Mesodermal cell (in vitro differentiated cells): ENCODE results near the gene MAPK13.

ENCODE experiments used
- H3K27ac ChIP-seq: 2 replicates; pipeline ENCODE4 v1.7.0; 2013; ENCODE audit warnings: mild to moderate bottlenecking, low read depth, low read length, moderate library complexity; ENCODE audit not compliant: severe bottlenecking
- H3K36me3 ChIP-seq: 2 replicates; pipeline ENCODE4 v1.7.1; 2013; ENCODE audit warnings: mild to moderate bottlenecking, low read length, moderate library complexity; ENCODE audit not compliant: control insufficient read depth, insufficient read depth
- H3K4me1 ChIP-seq: one replicate; pipeline ENCODE4 v1.7.1; 2013; ENCODE audit warnings: mild to moderate bottlenecking, low read length; ENCODE audit not compliant: insufficient read depth, control insufficient read depth, poor library complexity, severe bottlenecking
- H3K4me3 ChIP-seq: 2 replicates; pipeline ENCODE4 v1.7.0; 2013; ENCODE audit warnings: low read length, control low read depth, mild to moderate bottlenecking; ENCODE audit not compliant: insufficient read depth, poor library complexity, severe bottlenecking; ENCODE audit errors: extremely low read depth
- H3K9me3 ChIP-seq: 2 replicates; pipeline ENCODE4 v1.7.1; 2013; ENCODE audit warnings: mild to moderate bottlenecking, low read length, moderate library complexity; ENCODE audit not compliant: control insufficient read depth
- WGBS, 2 experiments: methylation state at CpG; one replicate each; pipeline ENCODE4 v1.1.5; 2013; ENCODE audit warnings: missing lambda C conversion rate in 2 of 2; ENCODE audit not compliant: insufficient coverage in 2 of 2; 5-methylcytosine and 5-hydroxymethylcytosine counted together

Gene MAPK13

GRCh38 chr6:36136034-36136433, 5.7 kb downstream of the MAPK13 start:
- no peaks in the 10 kb centered on the region for H3K9me3 ChIP-seq
- H3K4me3 ChIP-seq = no peak overlapping the region
- no peak overlapping the region for H3K27ac ChIP-seq
- H3K4me1 ChIP-seq = peaks cover 28% of the 10 kb centered on the region
- no peaks in the 10 kb centered on the region for H3K36me3 ChIP-seq
- 94 to 100% methylated on average over 1 to 2 of the region's 2 CpGs for WGBS, 2 experiments

- 94 to 98% methylated on average over 12 of the region's 12 CpGs for WGBS, 2 experiments
- Histone ChIP-seq H3K4me1 (peaks cover 23% of the 10 kb centered on the region), H3K36me3 (no peaks in the 10 kb centered on the region)
Measured at GRCh38 chr6:36136551-36136950, 6.2 kb downstream of the MAPK13 start.

GRCh38 chr6:36138667-36139066, 8.4 kb downstream of the MAPK13 start:
- Histone ChIP-seq H3K9me3 (no peaks in the 10 kb centered on the region), H3K4me1 (peaks cover 7% of the 10 kb centered on the region), H3K36me3 (no peaks in the 10 kb centered on the region), H3K27ac (no peak overlapping the region), H3K4me3 (no peak overlapping the region)
- WGBS, 2 experiments = 91 to 92% methylated on average over 12 to 15 of the region's 15 CpGs

More at GRCh38 chr6:36136551-36136950, 6.2 kb downstream of the MAPK13 start:
- no peaks in the 10 kb centered on the region for H3K9me3 ChIP-seq
- H3K27ac ChIP-seq = no peak overlapping the region
- H3K4me3 ChIP-seq = no peak overlapping the region

GRCh38 chr6:36139431-36139830, 9.1 kb downstream of the MAPK13 start:
- no peaks in the 10 kb centered on the region for H3K36me3 ChIP-seq
- H3K27ac ChIP-seq = no peak overlapping the region
- H3K9me3 ChIP-seq = no peaks in the 10 kb centered on the region
- 46 to 49% methylated on average over 6 of the region's 7 CpGs for WGBS, 2 experiments
- H3K4me3 ChIP-seq = no peak overlapping the region
- H3K4me1 ChIP-seq = peaks cover 7% of the 10 kb centered on the region

GRCh38 chr6:36139991-36140710, 9.8 kb downstream of the MAPK13 start:
- Histone ChIP-seq H3K4me1 (peaks cover 7% of the 10 kb centered on the region), H3K4me3 (no peak overlapping the region), H3K9me3 (no peaks in the 10 kb centered on the region), H3K36me3 (no peaks in the 10 kb centered on the region), H3K27ac (no peak overlapping the region)
- WGBS, 2 experiments = 82% methylated on average over 8 of the region's 8 CpGs

GRCh38 chr6:36141091-36141490, 10.8 kb downstream of the MAPK13 start:
- no peak overlapping the region for H3K4me3 ChIP-seq
- H3K9me3 ChIP-seq = no peaks in the 10 kb centered on the region
- no peaks in the 10 kb centered on the region for H3K36me3 ChIP-seq
- WGBS, 2 experiments = 89% methylated on average over 4 of the region's 4 CpGs; no CpG with 5 or more reads in 1 of the 2 experiments
- peaks cover 7% of the 10 kb centered on the region for H3K4me1 ChIP-seq
- no peak overlapping the region for H3K27ac ChIP-seq

GRCh38 chr6:36141961-36142360, 11.6 kb downstream of the MAPK13 start:
- Histone ChIP-seq H3K4me3 (no peak overlapping the region), H3K9me3 (no peaks in the 10 kb centered on the region), H3K4me1 (peaks cover 7% of the 10 kb centered on the region), H3K27ac (no peak overlapping the region), H3K36me3 (no peaks in the 10 kb centered on the region)
- 92 to 98% methylated on average over 4 of the region's 4 CpGs for WGBS, 2 experiments

GRCh38 chr6:36142971-36143838, 12.9 kb downstream of the MAPK13 start:
- Histone ChIP-seq H3K4me1 (peaks cover 7% of the 10 kb centered on the region), H3K36me3 (no peaks in the 10 kb centered on the region), H3K9me3 (no peaks in the 10 kb centered on the region), H3K4me3 (no peak overlapping the region), H3K27ac (no peak overlapping the region)
- WGBS, 2 experiments = 84 to 92% methylated on average over 10 to 11 of the region's 13 CpGs

GRCh38 chr6:36145495-36145894, 15.2 kb downstream of the MAPK13 start:
- H3K9me3 ChIP-seq = no peaks in the 10 kb centered on the region
- H3K4me3 ChIP-seq = no peak overlapping the region
- WGBS, 2 experiments = 88 to 96% methylated on average over 3 to 4 of the region's 4 CpGs
- H3K36me3 ChIP-seq = no peaks in the 10 kb centered on the region
- H3K27ac ChIP-seq = no peak overlapping the region
- peaks cover under 1% of the 10 kb centered on the region for H3K4me1 ChIP-seq

GRCh38 chr6:36147294-36147693, 17.0 kb downstream of the MAPK13 start:
- WGBS, 2 experiments = 86 to 94% methylated on average over 3 of the region's 3 CpGs
- Histone ChIP-seq H3K4me3 (no peak overlapping the region), H3K4me1 (no peaks in the 10 kb centered on the region), H3K9me3 (no peaks in the 10 kb centered on the region), H3K27ac (no peak overlapping the region), H3K36me3 (no peaks in the 10 kb centered on the region)

- H3K36me3 ChIP-seq = no peaks in the 10 kb centered on the region
- H3K4me3 ChIP-seq = no peak overlapping the region
- no peak overlapping the region for H3K27ac ChIP-seq
- H3K4me1 ChIP-seq = no peaks in the 10 kb centered on the region
- H3K9me3 ChIP-seq = no peaks in the 10 kb centered on the region
Measured at GRCh38 chr6:36149476-36149875, 19.2 kb downstream of the MAPK13 start.
